GM18505 (cell line): ENCODE measurements around the gene DOCK4.
A peak's percentile ranks its signal among the peaks of the same experiment; 100 is the strongest.

ENCODE experiments used
- ATAC-seq: cut with Tn5 transposase; IDR thresholded peaks from one replicate; pipeline ENCODE4 v1.9.1; 2021; ENCODE audit not compliant: unreplicated experiment
- POLR2A ChIP-seq: IDR thresholded peaks from 4 replicates; pipeline ENCODE4 v1.6.1; 2011; ENCODE audit warnings: borderline replicate concordance; ENCODE audit not compliant: insufficient read depth, insufficient read length; ENCODE audit errors: extremely low read depth

Gene DOCK4

DNA sequence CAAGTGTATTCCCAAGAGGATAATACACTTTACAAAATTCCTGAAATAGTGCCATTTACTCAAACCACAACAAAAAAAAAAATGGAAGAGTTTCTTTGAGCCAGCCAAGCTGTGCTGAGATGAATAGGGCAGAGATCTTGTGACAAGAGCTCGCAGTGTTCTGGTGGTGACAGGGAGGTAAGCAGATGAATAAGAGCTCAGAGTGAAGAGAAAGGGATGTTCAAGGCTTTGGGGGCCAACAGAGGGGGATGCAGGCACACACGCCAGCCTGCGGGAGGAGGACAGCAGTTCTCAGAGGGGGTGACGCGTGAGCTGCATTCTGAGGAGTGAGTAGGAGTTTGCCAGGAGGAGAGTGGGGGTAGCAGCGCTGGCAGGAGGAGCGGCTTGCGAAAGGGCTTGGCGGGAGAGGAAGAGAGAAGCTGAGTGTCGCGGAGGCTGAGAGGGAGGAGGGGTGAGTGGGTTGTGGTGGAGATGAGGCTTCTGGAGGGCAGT, 449.5 kb downstream of the DOCK4 start:
- TF ChIP-seq POLR2A: no peak
- ATAC-seq: no peak

- TF ChIP-seq POLR2A: no peak
- no peak for ATAC-seq
Observed at GRCh38 chr7:111755383-111755782, 450.8 kb downstream of the DOCK4 start.

- no peak for TF ChIP-seq POLR2A
- no peak for ATAC-seq
Observed at GRCh38 chr7:111753968-111754367, 452.2 kb downstream of the DOCK4 start.

DNA sequence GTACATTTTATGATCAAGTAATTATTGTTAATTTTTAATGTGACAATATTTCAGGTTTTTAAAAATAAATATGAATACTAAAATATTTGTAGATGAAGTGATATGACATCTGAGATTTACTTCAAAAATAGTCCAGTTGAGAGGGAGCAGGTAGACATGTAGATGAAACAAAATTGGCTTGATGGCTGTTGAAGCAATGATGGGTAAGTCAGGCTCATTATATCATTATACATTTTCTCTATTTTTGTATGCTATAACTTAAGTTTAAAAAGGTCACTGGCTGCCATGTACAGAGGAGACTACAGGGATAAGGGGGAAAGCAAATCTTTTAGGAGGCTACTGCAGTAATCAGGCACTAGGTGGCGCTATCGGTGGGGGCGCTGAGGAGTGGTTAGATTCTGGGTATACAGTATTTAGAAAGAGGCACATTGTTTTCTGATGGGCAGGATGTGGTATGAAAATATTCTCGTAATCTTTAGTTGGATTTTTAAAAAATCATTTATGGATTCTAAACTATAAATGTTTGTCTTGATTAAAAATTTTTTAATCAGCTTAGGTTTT, 454.1 kb downstream of the DOCK4 start:
- peak; percentile 94 for ATAC-seq

DNA sequence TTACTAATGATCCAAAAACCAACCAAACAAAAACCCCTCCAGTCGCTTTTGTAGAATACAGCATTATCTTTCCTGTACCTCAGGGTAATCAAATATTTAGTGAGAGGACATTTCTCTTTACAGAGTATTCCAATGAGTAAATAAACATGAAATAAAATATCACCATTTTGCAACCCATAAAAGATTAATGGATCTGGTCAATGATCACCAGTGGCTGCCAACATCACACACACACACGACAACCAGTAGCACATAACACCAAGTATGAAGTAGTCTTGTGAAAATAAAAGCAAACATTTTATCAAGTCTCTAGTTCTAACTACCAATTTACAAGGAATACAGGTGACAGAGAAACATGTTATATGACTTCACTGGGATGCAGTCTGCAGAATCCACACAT, 455.3 kb downstream of the DOCK4 start:
- no peak for ATAC-seq
- TF ChIP-seq POLR2A: no peak

More for the DNA sequence above, 454.1 kb downstream of the DOCK4 start:
- TF ChIP-seq POLR2A: no peak

DNA sequence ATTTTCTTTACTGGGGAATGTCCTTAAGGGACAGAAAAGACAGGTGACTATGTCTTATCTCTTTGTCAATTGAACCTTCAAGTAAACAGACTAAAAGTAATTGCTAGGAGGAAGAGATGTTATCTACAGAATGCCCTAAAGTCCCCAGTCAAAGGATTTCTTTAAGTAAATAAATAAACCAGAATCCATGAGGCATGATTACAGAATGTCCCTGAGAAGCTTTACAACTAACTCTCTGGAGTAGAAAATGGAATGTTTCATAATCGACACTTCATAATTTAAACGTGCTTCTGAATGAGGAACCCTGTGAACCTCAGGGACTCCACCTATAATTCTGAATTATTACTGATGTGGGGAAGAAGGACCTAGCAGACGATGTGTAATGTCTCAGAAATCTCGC, 456.0 kb downstream of the DOCK4 start:
- no peak for TF ChIP-seq POLR2A
- no peak for ATAC-seq

GRCh38 chr7:111749625-111750024, 456.6 kb downstream of the DOCK4 start:
- TF ChIP-seq POLR2A: no peak
- ATAC-seq: no peak

- TF ChIP-seq POLR2A: no peak
- ATAC-seq: no peak
Observed at GRCh38 chr7:111747718-111748117, 458.5 kb downstream of the DOCK4 start.

DNA sequence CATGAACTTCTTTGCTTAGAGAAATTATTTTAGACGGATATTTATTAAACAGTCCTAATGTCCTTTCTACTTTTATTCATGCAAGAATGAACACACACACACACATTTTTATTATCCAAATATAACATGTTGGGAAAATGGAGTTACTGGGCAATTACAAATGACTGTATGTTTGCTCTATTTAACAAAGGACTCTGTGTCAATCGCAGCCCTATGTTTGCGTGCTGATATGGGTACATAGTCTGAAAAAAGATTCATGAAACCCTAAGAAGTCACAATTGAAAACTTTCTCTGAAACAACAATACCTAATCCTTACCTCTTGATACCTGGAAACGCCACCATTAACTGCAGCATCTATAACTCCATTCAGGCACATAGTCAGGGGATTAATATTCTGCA, 459.2 kb downstream of the DOCK4 start:
- TF ChIP-seq POLR2A: no peak

DNA sequence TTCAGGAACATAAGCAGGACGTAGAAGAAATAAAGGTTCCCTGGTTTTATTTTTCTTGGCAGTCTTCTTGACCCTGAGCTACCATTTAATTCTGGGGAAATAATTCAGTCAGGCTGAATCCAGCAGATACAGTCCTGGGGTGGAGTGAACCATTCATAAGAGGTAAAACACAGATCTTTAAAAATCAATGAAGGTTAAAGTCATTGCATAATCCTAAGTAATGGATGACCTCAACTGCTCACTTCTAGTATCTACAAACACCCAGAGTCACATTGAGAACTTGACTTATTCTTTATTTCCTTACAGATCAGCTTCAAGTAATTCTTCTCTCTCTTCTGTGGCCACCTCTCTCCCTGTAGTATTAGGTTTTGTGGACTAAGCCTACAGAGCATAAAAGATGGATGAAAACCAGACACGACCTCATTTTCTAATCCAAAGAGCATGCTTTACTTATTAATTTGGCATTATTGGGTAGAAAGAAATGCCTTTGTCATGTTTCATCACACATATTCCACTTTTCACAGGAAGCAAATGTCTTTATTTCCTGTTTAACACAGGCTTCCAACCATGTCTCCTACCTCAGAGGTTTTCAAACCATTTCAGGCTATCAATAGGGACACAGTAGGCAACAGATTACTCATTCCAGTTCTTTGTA, 461.6 kb downstream of the DOCK4 start:
- TF ChIP-seq POLR2A: no peak

More for the DNA sequence above, 459.2 kb downstream of the DOCK4 start:
- ATAC-seq: no peak

GRCh38 chr7:111743244-111743847, 462.9 kb downstream of the DOCK4 start:
- no peak for ATAC-seq
- no peak for TF ChIP-seq POLR2A

More for the DNA sequence above, 461.6 kb downstream of the DOCK4 start:
- ATAC-seq: no peak

- no peak for TF ChIP-seq POLR2A
- peak; percentile 96 for ATAC-seq
Observed at GRCh38 chr7:111741811-111742240, 464.4 kb downstream of the DOCK4 start.

DNA sequence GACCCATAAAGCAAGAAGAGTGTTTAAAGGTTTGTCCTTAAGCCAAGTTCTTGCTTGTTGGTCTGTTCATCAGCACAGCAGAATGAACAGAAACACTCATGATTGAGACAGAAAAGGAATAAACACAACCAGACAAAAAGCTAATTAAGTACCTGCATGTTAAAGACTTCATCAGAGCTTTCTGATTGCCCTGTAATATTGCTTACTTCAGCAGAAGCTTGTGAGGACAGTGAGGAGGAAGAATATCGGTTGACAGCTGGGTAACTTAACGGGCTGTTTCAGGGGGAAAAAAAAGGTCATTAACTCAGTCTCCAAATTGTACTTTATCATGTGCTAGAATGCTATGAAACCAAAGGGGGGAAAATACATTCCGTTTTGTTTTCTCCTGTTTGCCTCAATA, 465.3 kb downstream of the DOCK4 start:
- no peak for ATAC-seq
- TF ChIP-seq POLR2A: no peak

- TF ChIP-seq POLR2A: no peak
- no peak for ATAC-seq
Observed at GRCh38 chr7:111736552-111736874, 469.7 kb downstream of the DOCK4 start.
